Measurements from ENCODE around the gene DMRTB1.

Gene DMRTB1

DNA sequence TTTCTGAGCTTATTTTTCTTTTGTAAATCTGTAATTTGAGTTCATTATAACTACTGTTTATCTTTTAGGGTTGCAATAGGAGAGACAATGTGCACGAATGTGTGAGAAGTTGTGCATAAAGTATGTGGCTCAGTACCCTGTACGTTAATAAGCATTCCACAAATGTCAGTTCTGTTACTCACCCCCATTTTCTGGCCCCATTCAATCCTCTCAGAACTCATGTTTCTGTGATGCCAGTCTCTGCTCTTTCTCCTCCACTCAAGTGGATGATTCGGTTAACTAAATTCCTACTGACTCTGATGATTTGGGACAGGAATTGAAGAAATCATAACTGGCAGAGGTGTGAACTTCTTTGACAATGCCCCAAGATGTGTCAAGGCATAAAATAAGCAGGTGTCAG, 10.2 kb upstream of the DMRTB1 start:
- no peak overlapping the region for H4K91ac ChIP-seq (ENCODE audit: low read depth, low read length)
- no peaks in the 10 kb centered on the region for H3K27me3 ChIP-seq (ENCODE audit: insufficient read depth, low read length)
- H2BK120ac ChIP-seq (ENCODE audit: insufficient read depth, low read length, poor library complexity): no peak overlapping the region
- no peak overlapping the region for H3K23ac ChIP-seq (ENCODE audit: low read length)
- H3K9ac ChIP-seq (ENCODE audit: low read length): no peak overlapping the region
- H2AK5ac ChIP-seq (ENCODE audit: low read length): no peak overlapping the region
- H3K4me1 ChIP-seq (ENCODE audit: control insufficient read depth in 1 of 2, insufficient read depth in 2 of 2, low read length in 2 of 2): peaks cover 4 to 12% of the 10 kb centered on the region in 2 experiments
- H3K4ac ChIP-seq (ENCODE audit: low read depth, low read length): no peak overlapping the region
- H2AFZ ChIP-seq (ENCODE audit: insufficient read depth, low read length, poor library complexity): no peak overlapping the region
- no peaks in the 10 kb centered on the region for H3K79me1 ChIP-seq (ENCODE audit: low read length)
- H3K4me2 ChIP-seq (ENCODE audit: low read length): no peak overlapping the region
- H2BK12ac ChIP-seq (ENCODE audit: low read length): no peak overlapping the region
- no peaks in the 10 kb centered on the region for H3K79me2 ChIP-seq (ENCODE audit: control insufficient read depth, insufficient read depth, low read length, poor library complexity)
- H3K14ac ChIP-seq (ENCODE audit: low read length): no peak overlapping the region
- H3K27ac ChIP-seq (ENCODE audit: low read depth, low read length): no peak overlapping the region
- WGBS (ENCODE audit: extremely low coverage, insufficient coverage, insufficient read length): no CpG with 5 or more reads among the region's 3 CpGs
- no peak overlapping the region for H4K12ac ChIP-seq (ENCODE audit: low read depth, low read length)
- DNase-seq: no peak
- H3K9me3 ChIP-seq (ENCODE audit: insufficient read depth, low read depth, low read length): no peaks in the 10 kb centered on the region
- no peak overlapping the region for H3K18ac ChIP-seq (ENCODE audit: low read length)
- H3K4me3 ChIP-seq (ENCODE audit: low read depth, low read length): no peak overlapping the region
- no peaks in the 10 kb centered on the region for H3K36me3 ChIP-seq (ENCODE audit: control insufficient read depth in 1 of 2, insufficient read depth in 2 of 2, low read length in 2 of 2)
- no peak overlapping the region for H2BK5ac ChIP-seq (ENCODE audit: low read depth, low read length, poor library complexity)
- H4K8ac ChIP-seq (ENCODE audit: low read depth, low read length): no peak overlapping the region

GRCh38 chr1:53449693-53450092, 9.5 kb upstream of the DMRTB1 start:
- no CpG with 5 or more reads among the region's 8 CpGs for WGBS (ENCODE audit: extremely low coverage, insufficient coverage, insufficient read length)
- Histone ChIP-seq H3K79me2 (ENCODE audit: control insufficient read depth, insufficient read depth, low read length, poor library complexity) (no peaks in the 10 kb centered on the region), H4K12ac (ENCODE audit: low read depth, low read length) (no peak overlapping the region), H3K36me3 (ENCODE audit: control insufficient read depth in 1 of 2, insufficient read depth in 2 of 2, low read length in 2 of 2) (no peaks in the 10 kb centered on the region), H4K8ac (ENCODE audit: low read depth, low read length) (no peak overlapping the region), H3K4me3 (ENCODE audit: low read depth, low read length) (no peak overlapping the region), H3K27ac (ENCODE audit: low read depth, low read length) (no peak overlapping the region), H3K4me2 (ENCODE audit: low read length) (no peak overlapping the region), H2BK120ac (ENCODE audit: insufficient read depth, low read length, poor library complexity) (no peak overlapping the region), H2AK5ac (ENCODE audit: low read length) (no peak overlapping the region), H2AFZ (ENCODE audit: insufficient read depth, low read length, poor library complexity) (no peak overlapping the region), H2BK5ac (ENCODE audit: low read depth, low read length, poor library complexity) (no peak overlapping the region), H3K9ac (ENCODE audit: low read length) (no peak overlapping the region), H4K91ac (ENCODE audit: low read depth, low read length) (no peak overlapping the region), H3K79me1 (ENCODE audit: low read length) (no peaks in the 10 kb centered on the region), H3K23ac (ENCODE audit: low read length) (no peak overlapping the region), H3K27me3 (ENCODE audit: insufficient read depth, low read length) (no peaks in the 10 kb centered on the region), H3K18ac (ENCODE audit: low read length) (no peak overlapping the region), H2BK12ac (ENCODE audit: low read length) (no peak overlapping the region), H3K14ac (ENCODE audit: low read length) (no peak overlapping the region), H3K9me3 (ENCODE audit: insufficient read depth, low read depth, low read length) (no peaks in the 10 kb centered on the region), H3K4ac (ENCODE audit: low read depth, low read length) (no peak overlapping the region), H3K4me1 (ENCODE audit: control insufficient read depth in 1 of 2, insufficient read depth in 2 of 2, low read length in 2 of 2) (peaks cover 4 to 12% of the 10 kb centered on the region in 2 experiments)
- no peak for DNase-seq

DNA sequence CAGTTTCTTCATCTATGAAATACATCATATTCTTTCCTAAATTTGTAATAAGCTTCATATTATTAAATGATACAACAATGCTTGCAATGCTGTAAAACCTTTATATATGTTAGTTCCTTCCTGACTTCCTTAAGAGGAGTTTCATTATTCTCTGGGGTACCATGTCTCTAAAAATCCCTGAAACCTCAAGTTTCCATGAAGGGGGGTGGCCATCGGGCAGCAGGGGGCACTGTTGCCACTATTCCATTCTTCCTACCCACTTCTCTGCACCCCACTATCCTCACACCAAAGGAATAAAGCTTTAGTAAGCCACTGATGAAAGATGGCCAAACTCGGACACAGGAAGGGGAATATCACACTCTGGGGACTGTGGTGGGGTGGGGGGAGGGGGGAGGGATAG, 9.0 kb upstream of the DMRTB1 start:
- Histone ChIP-seq H3K14ac (ENCODE audit: low read length) (no peak overlapping the region), H3K36me3 (ENCODE audit: control insufficient read depth in 1 of 2, insufficient read depth in 2 of 2, low read length in 2 of 2) (no peaks in the 10 kb centered on the region), H2BK120ac (ENCODE audit: insufficient read depth, low read length, poor library complexity) (no peak overlapping the region), H2BK5ac (ENCODE audit: low read depth, low read length, poor library complexity) (no peak overlapping the region), H3K4me2 (ENCODE audit: low read length) (no peak overlapping the region), H3K4me3 (ENCODE audit: low read depth, low read length) (no peak overlapping the region), H3K9me3 (ENCODE audit: insufficient read depth, low read depth, low read length) (no peaks in the 10 kb centered on the region), H3K27ac (ENCODE audit: low read depth, low read length) (no peak overlapping the region), H3K4me1 (ENCODE audit: control insufficient read depth in 1 of 2, insufficient read depth in 2 of 2, low read length in 2 of 2) (peaks cover 4 to 12% of the 10 kb centered on the region in 2 experiments), H2BK12ac (ENCODE audit: low read length) (no peak overlapping the region), H3K79me2 (ENCODE audit: control insufficient read depth, insufficient read depth, low read length, poor library complexity) (no peaks in the 10 kb centered on the region), H3K9ac (ENCODE audit: low read length) (no peak overlapping the region), H4K12ac (ENCODE audit: low read depth, low read length) (no peak overlapping the region), H2AFZ (ENCODE audit: insufficient read depth, low read length, poor library complexity) (no peak overlapping the region), H3K18ac (ENCODE audit: low read length) (no peak overlapping the region), H2AK5ac (ENCODE audit: low read length) (no peak overlapping the region), H3K23ac (ENCODE audit: low read length) (no peak overlapping the region), H3K27me3 (ENCODE audit: insufficient read depth, low read length) (no peaks in the 10 kb centered on the region), H4K91ac (ENCODE audit: low read depth, low read length) (no peak overlapping the region), H4K8ac (ENCODE audit: low read depth, low read length) (no peak overlapping the region), H3K79me1 (ENCODE audit: low read length) (no peaks in the 10 kb centered on the region), H3K4ac (ENCODE audit: low read depth, low read length) (no peak overlapping the region)
- WGBS (ENCODE audit: extremely low coverage, insufficient coverage, insufficient read length): no CpG with 5 or more reads among the region's 2 CpGs
- no peak for DNase-seq

DNA sequence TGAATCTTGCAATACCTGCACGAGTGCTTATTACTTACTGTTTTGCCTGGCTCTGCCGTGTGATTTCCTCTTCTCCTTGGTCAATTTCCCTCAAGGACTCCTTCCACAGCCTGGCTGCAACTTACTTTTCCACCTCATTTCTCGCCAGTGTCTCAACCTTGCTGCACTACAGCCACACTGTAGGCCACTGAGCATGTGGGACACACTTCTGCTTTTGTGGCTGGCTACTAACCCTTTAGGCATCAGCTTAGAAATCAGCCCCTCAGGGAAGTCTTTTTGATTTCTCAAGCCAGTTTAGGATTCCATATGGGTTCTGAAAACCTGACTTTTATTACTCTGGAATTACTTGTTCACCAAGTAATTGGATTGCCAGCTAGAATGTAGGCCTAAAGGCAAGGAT, 5.2 kb upstream of the DMRTB1 start:
- Histone ChIP-seq H3K23ac (ENCODE audit: low read length) (no peak overlapping the region), H3K18ac (ENCODE audit: low read length) (no peak overlapping the region), H3K27me3 (ENCODE audit: insufficient read depth, low read length) (no peaks in the 10 kb centered on the region), H3K14ac (ENCODE audit: low read length) (no peak overlapping the region), H3K9me3 (ENCODE audit: insufficient read depth, low read depth, low read length) (no peaks in the 10 kb centered on the region), H3K4me1 (ENCODE audit: control insufficient read depth in 1 of 2, insufficient read depth in 2 of 2, low read length in 2 of 2) (peaks cover 4 to 7% of the 10 kb centered on the region in 2 experiments), H3K27ac (ENCODE audit: low read depth, low read length) (no peak overlapping the region), H4K12ac (ENCODE audit: low read depth, low read length) (no peak overlapping the region), H2BK5ac (ENCODE audit: low read depth, low read length, poor library complexity) (no peak overlapping the region), H2BK12ac (ENCODE audit: low read length) (no peak overlapping the region), H3K79me2 (ENCODE audit: control insufficient read depth, insufficient read depth, low read length, poor library complexity) (no peaks in the 10 kb centered on the region), H2AFZ (ENCODE audit: insufficient read depth, low read length, poor library complexity) (no peak overlapping the region), H4K91ac (ENCODE audit: low read depth, low read length) (no peak overlapping the region), H3K36me3 (ENCODE audit: control insufficient read depth in 1 of 2, insufficient read depth in 2 of 2, low read length in 2 of 2) (no peaks in the 10 kb centered on the region), H3K4ac (ENCODE audit: low read depth, low read length) (no peak overlapping the region), H3K4me3 (ENCODE audit: low read depth, low read length) (no peak overlapping the region), H3K9ac (ENCODE audit: low read length) (no peak overlapping the region), H4K8ac (ENCODE audit: low read depth, low read length) (no peak overlapping the region), H3K79me1 (ENCODE audit: low read length) (no peaks in the 10 kb centered on the region), H2AK5ac (ENCODE audit: low read length) (no peak overlapping the region), H2BK120ac (ENCODE audit: insufficient read depth, low read length, poor library complexity) (no peak overlapping the region), H3K4me2 (ENCODE audit: low read length) (no peak overlapping the region)
- WGBS (ENCODE audit: extremely low coverage, insufficient coverage, insufficient read length): no CpG with 5 or more reads among the region's 3 CpGs
- no peak for DNase-seq

Data from trophoblast cell (in vitro differentiated cells and primary cell).